Measurements from ENCODE around the gene RELL1.
"Not testable (repeated sequence)": the region's sequence is repeated elsewhere in the genome, so short reads cannot be mapped to it uniquely, and the experiment has no call there.

The RELL1 gene

DNA sequence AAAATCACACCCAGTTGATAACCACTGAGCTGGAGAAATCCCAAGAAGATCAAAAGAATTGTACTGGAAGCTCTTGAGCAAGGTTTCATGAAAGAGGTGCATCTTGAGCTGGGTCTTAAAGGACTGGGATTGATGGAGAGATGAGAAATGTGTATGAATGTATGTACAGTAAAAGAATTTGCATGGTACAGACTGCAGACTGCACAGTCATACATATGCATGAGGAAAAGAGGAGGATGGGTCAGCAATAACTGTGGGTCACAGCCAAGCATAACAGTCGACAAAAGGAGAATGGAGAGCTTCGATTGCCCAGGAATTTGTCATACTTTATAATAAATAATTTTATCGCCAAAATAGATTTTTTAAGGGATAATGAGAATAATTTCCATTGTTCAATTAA lies 4.8 kb upstream of the RELL1 start:
- DNase-seq, result no peak

GRCh38 chr4:37689353-37690095 lies 3.3 kb upstream of the RELL1 start:
- DNase-seq, result no peak

DNA sequence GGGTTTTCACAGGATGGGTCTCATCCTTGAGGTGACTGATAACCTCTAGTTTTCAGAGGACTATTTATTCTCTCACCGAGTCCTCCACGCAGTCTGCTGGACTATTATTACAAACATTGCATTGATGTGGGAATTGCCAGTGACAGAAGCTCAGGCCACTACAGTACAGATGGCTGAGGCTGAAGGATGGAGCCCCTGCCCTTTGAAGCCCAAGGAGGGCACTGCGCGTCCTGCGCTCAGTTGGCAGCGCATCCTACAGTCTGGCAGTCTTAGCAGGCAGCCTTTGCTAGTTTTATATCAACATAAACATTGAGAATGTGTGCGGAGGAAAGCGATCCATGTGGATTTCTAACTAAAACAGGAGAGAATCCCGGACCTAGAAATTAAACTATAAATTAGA lies 1.5 kb upstream of the RELL1 start:
- no peak for DNase-seq

DNA sequence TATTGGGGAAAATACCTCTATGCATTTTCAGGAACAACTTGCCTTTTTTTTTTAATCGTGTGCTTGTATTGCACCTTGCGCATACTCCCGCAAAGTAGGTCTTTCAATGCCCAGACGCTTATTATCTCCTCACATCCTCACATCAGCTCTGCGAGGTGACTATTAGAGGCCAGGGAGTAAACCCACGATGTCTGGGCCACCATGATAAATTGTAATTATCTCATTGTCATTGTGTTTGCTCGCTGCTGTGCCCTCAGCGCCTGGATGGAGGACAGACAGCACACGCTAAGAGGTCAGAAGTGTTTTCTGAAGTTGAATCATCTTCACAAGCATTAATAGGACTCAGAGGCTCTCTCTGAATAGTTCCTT lies 1.0 kb upstream of the RELL1 start:
- DNase-seq, result no peak

GRCh38 chr4:37685823-37686372 lies 278 bp downstream of the RELL1 start:
- DNase-seq, result peak; percentile 45

- DNase-seq, result peak; percentile 31
These were observed 884 bp downstream of the RELL1 start for GRCh38 chr4:37685161-37685822.

GRCh38 chr4:37684154-37684553 lies 2.0 kb downstream of the RELL1 start:
- DNase-seq, result no peak

GRCh38 chr4:37682701-37683401 lies 3.3 kb downstream of the RELL1 start:
- no peak for DNase-seq

- no peak for DNase-seq
These were observed 6.1 kb downstream of the RELL1 start for GRCh38 chr4:37680089-37680488.

DNA sequence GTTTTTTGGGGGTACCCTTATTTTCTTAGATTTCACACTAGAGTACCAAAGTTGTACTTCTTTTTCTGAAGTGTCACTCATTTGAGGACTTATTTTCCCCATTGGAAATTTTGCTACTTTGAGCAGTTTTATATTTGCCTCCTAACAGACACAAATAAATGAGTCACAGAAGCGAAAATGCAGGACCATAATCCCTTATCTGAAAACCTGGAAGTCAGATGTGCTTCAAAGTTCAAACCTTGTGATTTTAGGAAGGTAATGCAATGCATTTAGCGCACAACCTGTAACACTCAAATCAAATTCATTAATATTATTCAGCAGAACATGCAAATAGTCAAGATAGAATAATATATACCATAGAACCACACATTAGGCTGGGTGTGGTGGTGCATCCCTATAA lies 6.9 kb downstream of the RELL1 start:
- no peak for DNase-seq

GRCh38 chr4:37678624-37679023 lies 7.6 kb downstream of the RELL1 start:
- DNase-seq, result no peak

- DNase-seq, result no peak
These were observed 10.4 kb downstream of the RELL1 start for GRCh38 chr4:37675587-37676290.

GRCh38 chr4:37674439-37674838 lies 11.7 kb downstream of the RELL1 start:
- no peak for DNase-seq

- DNase-seq, result no peak
These were observed 12.5 kb downstream of the RELL1 start for GRCh38 chr4:37673538-37674192.

DNA sequence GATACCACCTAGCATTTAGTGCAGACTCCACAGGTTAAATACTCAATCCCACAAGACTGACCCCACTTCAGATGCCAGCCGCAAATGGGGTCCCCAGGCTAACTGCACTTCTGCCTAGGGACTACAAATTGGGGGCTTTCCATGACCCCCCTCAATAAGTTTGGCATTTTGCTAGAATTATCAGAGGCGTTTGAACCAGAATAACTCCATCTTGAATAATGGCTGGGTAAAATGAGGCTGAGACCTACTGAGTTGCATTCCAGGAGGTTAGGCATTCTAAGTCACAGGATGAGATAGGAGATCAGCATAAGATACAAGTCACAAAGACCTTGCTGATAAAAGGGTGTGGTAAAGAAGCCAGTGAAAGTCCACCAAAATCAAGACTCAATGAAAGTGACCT lies 15.1 kb downstream of the RELL1 start:
- no peak for DNase-seq

DNA sequence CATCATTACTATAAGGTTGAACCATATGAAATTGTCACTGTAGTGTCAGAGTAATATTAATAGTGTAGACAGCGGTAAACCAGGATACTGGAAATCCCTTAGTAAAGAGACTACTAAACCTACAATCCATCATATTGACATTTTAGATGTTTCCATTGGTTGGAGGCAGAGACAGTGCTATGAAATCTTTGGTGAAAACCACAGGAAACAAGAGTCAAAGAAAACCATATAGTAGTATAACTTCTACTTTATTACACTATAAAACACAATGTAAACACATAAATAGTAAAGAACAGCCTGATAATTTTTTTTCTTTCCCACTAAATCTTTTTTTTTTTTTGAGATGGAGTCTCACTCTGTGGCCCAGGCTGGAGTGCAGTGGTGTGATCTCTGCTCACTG lies 15.9 kb downstream of the RELL1 start:
- no peak for DNase-seq

DNA sequence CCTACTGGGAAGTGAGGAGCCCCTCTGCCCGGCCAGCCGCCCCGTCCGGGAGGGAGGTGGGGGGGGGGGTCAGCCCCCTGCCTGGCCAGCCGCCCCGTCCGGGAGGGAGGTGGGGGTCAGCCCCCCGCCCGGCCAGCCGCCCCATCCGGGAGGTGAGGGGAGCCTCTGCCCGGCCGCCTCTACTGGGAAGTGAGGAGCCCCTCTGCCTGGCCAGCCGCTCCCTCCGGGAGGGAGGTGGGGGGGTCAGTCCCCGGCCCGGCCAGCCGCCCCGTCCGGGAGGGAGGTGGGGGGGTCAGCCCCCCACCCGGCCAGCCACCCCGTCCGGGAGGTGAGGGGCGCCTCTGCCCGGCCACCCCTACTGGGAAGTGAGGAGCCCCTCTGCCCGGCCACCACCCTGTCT lies 17.1 kb downstream of the RELL1 start:
- DNase-seq, result not testable (repeated sequence)

GRCh38 chr4:37667197-37668100 lies 18.7 kb downstream of the RELL1 start:
- DNase-seq, result no peak

DNA sequence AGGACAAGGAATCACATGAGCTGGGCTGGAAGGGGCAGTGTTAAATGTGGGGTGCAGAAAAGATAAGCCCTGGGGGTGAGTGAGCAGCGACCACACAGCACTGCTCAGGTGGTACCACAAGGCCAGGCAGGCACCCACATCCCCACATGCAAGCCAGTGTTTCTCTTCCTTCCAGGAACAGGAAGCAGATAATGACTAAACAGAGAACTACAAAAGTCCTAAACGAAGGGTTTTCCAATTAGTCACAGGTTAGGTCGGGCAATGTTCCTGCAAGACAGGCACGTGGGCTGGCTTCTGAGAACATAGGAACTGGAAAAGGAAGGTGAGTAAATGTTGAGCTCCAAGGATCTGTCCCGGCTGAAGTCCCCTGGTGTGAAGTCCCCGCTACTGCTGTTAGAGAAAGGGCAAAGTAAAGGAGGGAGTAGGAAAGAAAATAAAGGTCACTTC lies 19.5 kb downstream of the RELL1 start:
- no peak for DNase-seq

DNA sequence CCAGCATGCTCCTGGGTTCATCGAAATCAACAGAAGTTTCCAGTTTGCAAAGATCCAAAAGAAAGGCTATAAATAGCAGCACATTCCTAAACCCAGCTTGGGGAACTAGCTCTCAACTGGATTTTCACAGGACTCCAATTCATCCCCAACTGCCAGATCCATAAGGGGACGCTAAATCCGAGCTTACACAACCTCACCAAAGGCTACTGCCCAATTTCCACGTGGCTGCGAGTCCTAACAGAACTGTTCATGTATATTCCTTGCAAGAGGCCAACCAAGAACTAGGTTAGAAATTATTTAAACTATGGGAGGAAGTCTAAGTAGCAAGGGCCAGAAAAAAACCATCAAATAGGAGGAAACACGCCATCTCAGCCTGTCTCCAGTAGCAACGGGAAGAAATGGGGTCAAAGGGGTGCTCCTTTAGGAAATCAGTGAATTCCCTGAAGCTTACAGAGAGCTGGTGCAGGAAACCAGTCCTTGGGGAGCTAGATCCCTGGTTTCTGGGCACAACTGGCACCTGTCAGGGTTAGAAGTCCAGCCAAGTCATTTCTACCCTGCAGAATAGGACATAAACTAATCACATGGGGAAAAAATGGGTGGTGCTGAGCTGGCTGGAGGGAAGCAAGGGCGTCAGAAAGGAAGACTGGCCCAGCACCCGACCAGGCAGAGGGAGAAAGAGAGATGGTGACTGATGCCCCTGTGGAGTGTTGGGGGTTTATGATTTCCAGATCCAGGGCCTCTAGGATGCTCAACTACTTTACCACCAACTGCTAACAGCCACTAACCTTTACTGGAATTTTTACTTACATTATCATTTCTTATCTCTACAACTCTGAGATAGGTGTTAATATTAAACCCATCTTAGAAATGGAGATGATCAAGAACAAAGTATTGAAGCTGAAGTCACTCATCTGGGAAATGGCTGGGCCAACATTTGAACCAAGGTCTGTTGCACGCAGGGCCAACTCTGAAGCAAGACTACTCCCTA lies 20.5 kb downstream of the RELL1 start:
- no peak for DNase-seq

Data from activated CD8-positive, alpha-beta memory T cell treated with anti-CD3 and anti-CD28 coated beads, Interleukin-2, amount 50 U/mL, for 4 hours (primary cell).